GM18502 (cell line): Measurements from ENCODE around the gene HOXC6.

Experiments
- ATAC-seq: cut with Tn5 transposase; IDR thresholded peaks from one replicate; pipeline ENCODE4 v1.9.1; 2021; ENCODE audit warnings: mild to moderate bottlenecking; ENCODE audit not compliant: unreplicated experiment, poor library complexity

Gene HOXC6

GRCh38 chr12:54028314-54029201 is at the start of gene HOXC6:
Gene HOXC6 (plus strand): TSS chr12:54028440. CDS start chr12:54028522, 82 bp downstream.
- no peak for ATAC-seq

- ATAC-seq = no peak
Observed at GRCh38 chr12:53978477-53979356, 49.5 kb upstream of the HOXC6 start.

GRCh38 chr12:53980104-53980801 is 48.0 kb upstream of the HOXC6 start:
- no peak for ATAC-seq

- no peak for ATAC-seq
Observed at GRCh38 chr12:53980802-53981496, 47.3 kb upstream of the HOXC6 start.

DNA sequence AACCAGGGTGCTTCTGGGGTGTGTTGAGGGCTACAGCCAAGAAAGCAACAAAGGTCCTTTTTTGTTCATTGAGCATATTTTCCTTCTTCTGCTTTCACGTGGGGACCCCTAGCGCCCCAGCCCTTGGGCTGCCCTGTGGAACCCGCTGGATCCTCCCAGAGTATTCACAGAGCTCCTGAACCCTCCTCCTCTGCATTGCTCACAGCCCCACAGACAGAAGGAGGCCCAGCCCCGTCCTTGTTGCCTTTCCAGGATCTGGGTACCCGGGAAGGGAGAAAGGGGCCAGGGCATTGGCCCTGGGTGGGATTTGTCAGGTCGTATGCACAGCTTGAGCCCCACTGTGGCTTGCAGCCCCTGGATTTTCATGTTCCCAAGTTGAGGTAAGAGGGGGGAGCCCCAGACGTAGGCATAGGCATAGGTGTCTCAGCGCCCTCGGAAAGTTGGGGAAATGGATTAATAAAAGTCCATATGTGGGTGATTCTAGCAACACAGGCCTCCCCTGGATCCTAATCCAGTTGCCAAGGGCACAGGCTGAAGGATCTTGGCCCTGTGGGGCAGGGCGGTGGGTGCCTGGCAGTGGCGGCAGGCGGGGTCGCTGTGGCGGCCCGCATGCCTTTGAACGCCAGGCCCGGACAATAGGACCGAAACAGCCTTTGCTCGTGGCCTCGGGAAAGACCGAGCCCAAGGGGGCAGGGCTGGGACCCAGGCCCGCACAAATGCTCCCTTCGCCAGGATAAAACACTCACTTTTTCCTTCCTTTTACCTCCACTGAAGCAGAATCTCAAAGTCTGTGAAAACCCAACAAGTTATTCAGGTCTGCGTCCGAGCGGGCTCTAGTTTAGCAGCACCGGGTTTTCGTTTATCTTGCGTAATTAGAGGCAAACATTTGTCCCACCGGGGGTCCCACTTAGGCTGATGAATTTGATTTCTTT is 46.3 kb upstream of the HOXC6 start:
- ATAC-seq = no peak

DNA sequence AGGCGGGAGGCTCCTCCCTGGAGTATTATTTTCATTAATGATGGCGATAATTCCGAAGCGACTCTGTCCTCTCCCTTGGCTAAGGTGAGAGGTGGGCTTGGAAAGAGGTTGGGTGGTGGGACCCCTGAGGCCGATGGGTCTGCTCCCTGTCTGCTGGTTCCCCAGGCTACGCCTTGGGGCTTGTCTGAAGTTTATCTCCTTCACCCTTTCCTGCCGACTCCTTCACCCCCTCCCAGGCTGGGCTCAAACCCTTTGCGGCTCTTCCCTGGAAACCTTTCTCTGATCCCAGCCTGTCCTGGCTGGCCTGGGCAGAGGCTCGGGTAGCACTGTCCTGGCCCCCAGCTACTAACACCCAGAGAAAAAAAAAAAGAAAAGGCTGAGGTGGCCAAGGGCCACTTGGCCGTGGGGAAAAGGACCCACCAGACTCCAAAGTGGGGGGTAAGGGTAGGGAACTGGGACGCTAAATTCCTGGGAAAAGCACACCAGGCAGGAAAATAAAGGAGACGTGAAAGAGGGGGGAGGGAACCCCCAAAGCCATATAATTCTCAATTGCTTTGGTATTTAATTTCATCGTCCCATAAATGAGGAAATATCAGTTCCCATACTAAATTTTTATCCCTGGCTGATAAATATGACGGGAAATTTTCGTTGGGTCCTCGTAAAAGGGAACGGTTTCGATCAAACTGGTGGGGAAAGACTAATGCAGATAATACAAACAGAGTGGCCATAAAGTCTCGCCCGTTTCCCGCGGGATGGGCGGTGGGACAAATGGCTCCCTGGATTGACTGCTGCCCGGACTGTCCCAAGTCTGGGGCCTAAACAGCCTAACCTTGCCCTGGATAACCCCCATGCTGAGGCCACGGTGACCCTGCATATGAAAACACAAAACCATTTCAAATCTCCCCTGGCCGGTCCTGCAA is 45.3 kb upstream of the HOXC6 start:
- ATAC-seq = no peak

DNA sequence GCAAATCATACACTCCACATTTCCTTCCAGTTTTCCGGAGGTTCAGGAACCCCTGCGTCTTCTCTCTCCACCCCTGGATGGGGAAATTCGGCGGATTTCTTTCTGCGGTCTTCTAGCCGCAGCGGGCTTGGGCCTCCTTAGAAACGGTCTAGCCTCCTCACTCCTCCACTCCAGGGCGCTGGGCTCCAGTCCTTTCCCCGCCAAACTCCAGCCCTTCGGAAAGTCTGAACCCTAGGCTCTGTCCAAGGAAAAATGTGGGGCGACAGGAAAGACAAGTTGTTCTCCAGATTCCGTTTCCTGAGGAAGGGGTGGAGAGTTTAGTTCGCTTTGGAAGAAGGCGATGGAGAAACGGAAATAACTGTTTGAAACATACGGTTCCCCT is 44.7 kb upstream of the HOXC6 start:
- no peak for ATAC-seq

- no peak for ATAC-seq
Observed at GRCh38 chr12:53983950-53984572, 44.2 kb upstream of the HOXC6 start.

DNA sequence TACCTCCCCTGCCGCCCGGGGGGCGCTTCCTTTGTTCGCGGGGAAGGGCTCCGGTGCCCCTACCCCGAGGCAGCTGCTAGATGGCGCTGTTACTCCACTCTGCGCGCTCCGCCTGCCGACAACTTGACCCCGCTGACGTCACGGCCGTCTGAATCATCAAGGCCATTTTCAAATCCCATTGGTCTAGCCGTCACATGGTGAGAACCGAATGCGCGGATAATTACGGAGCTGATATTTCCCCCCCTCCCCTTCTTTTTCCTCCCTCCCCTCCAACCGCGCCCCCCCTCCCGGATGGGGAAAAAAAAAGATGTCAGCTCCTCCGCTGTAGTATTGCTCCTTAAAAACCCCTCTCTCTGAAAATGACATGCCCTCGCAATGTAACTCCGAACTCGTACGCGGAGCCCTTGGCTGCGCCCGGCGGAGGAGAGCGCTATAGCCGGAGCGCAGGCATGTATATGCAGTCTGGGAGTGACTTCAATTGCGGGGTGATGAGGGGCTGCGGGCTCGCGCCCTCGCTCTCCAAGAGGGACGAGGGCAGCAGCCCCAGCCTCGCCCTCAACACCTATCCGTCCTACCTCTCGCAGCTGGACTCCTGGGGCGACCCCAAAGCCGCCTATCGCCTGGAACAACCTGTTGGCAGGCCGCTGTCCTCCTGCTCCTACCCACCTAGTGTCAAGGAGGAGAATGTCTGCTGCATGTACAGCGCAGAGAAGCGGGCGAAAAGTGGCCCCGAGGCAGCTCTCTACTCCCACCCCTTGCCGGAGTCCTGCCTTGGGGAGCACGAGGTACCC is 43.1 kb upstream of the HOXC6 start, which contains the start of gene HOXC10:
Gene HOXC10 (plus strand): TSS at position 246 of the 791 bp plus-strand sequence. CDS start 114 bp downstream, at position 360.
- no peak for ATAC-seq

DNA sequence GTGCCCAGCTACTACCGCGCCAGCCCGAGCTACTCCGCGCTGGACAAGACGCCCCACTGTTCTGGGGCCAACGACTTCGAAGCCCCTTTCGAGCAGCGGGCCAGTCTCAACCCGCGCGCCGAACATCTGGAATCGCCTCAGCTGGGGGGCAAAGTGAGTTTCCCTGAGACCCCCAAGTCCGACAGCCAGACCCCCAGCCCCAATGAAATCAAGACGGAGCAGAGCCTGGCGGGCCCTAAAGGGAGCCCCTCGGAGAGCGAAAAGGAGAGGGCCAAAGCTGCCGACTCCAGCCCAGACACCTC is 42.6 kb upstream of the HOXC6 start:
- no peak for ATAC-seq

GRCh38 chr12:53985994-53986685 is 42.1 kb upstream of the HOXC6 start:
- no peak for ATAC-seq

GRCh38 chr12:53986686-53987483 is 41.4 kb upstream of the HOXC6 start:
- ATAC-seq = no peak

DNA sequence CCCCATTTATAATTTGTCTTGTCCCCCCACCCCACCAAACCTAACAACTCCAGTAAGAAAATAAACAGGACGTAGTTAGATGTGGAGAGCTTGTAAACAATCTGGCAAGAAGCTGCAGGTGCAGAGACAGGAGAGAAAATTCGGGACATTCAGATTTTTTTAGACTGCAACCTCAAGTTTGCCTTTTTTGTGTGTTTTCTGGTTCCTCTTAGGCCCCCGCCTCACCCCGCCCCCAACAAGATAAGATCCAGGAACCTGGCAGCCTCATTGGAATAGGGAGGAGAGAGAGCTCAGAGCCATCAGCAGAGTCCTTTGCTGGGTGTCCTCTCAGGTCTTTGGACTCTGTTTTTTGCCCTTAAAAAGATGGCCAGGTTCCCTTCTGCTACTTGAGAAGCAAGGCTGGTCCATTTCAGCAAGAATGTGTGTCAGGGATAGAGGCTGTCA is 40.4 kb upstream of the HOXC6 start:
- ATAC-seq = no peak

GRCh38 chr12:53988541-53989226 is 39.6 kb upstream of the HOXC6 start:
- no peak for ATAC-seq
